ENCODE measurements around the gene TIPRL.

Gene TIPRL

DNA sequence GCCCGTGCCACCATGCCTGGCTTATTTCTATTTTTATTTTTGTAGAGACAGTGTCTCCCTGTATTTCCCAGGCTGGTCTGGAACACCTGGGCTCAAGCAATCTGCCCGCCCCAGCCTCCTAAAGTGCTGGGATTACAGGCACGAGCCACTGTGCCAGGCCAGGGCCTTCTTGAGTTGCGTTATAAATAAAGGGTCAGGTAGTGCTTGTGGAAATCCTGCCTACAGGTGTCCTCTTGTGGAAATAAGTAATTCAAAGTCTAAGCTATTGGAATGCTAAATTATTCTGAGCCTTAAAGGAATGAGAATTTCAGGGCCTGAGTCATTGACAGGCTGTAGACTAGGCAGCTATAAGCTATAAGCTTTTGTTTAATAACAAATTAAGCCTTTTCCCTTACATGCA, 38.9 kb downstream of the TIPRL start:
- no peak for DNase-seq

DNA sequence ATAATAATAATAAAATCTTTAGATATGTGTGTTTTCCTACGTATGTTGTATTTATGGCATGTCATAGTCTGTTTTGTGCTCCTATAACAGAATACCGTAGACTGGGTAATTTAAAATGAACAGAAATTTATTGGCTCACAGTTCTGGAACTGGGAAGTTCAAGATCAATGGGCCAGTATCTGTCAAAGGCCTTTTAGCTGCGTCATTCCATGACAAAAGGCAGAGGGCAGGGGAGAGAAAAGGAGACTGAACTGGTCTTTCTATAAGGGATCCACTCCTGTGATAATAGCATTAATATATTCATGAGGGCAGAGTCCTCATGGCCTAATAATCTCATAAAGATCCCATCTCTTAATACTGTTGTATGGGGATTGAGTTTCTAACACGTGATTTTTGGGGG, 39.9 kb downstream of the TIPRL start:
- no peak for DNase-seq

DNA sequence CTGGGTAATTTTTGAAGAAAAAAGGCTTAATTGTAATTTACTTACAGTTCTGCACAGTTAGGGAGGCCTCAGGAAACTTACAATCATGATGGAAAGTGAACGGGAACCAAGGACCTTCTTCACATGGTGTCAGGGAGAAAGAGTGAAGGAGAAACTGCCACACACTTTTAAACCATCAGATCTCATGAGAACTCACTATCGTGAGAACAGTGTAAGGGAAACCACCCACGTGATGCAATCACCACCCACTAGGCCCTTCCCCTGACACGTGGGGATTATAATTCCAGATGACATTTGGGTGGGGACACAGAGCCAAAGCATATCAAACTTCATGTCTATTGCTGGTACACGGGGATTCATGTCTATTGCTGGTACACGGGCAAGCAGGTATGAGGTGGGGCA, 41.7 kb downstream of the TIPRL start:
- no peak for DNase-seq

DNA sequence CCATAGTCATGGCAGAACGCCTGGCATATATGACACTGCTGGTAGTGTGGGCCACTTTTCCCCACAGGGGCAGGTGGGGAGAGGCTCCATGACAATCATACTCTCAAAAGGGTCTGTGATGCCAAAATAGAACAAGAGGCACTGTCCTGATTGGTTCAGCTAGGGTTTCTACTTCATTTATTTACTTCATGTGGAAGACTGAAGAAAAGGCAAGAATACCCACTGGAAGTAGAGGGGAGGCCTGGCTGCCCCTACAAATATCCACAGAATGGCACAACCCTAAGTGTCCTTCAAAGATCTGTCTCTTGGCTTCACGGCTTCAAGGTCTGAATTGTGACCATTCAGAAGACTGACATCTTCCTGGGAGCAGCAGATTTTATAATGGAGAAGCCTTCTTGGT, 42.5 kb downstream of the TIPRL start:
- DNase-seq = no peak

DNA sequence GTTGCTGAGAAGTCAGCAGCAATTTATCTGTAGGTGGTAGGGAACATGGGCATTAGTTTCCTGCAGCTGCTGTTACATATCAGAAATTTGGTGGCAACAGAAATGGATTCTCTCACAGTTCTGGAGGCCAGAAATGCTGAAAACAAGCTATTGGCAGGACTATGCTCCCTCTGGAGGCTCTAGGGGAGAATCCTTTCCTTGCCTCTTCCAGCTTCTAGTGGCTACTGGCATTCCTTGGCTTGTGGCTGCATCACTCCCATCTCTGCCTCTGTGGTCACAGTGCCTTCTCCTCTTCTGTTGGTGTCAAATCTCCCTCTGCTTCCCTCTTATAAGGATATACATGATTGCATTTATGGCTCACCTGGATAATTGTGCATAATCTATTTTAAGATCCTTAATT, 44.5 kb downstream of the TIPRL start:
- DNase-seq = no peak

DNA sequence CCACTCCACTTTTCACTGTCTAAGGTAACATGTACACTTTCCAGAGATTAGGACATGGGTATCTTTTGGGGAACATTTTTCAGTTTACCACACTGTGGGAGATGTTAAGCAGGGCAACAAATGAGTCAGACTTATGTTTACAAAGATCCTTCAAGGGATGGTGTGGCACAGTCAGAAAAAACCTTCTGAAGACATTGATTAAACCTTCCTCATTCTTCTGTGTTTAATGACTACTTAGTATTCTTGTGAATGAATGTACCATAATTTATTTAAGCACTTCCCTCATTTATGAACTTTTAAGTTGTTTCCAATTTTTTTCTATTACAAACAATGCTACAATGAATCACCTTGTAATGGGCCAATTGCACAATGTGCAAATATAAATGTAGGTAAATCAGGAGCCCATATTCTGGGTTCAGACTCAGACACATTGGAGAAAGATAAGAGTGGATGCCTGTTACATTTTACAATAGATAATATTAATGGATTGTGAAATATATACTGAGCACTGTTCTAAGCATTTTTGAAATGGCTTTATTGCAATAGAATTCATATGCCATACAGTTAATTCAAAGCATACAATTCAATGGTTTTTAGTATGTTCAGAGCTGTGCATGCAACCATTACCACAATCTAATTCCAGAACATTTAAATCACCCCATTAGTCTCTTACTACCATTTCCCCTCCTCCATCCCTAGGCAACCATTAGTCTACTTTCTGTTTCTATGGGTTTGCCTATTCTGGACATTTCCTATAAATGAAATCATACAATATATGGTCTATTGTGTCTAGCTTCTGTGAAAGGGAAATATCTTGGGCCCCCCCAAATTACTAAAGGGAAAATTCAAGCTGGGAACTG, 45.1 kb downstream of the TIPRL start:
- DNase-seq = no peak

DNA sequence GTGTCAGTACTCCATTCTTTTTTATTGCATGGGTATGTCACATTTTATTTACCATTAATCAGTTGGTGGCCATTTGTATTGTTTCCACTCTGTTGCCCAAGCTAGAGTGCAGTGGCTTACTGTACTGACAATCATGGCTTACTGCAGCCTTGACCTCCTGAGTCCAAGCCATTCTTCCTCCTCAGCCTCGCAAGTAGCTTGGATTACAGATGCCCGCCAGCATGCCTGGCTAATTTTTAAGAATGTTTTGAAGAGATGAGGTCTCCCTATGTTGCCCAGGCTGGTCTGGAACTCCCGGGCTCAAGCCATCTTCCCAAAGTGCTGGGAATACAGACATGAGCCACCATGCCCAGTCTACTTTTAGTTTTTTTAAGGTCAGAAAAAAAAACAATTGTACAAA, 46.2 kb downstream of the TIPRL start:
- no peak for DNase-seq

DNA sequence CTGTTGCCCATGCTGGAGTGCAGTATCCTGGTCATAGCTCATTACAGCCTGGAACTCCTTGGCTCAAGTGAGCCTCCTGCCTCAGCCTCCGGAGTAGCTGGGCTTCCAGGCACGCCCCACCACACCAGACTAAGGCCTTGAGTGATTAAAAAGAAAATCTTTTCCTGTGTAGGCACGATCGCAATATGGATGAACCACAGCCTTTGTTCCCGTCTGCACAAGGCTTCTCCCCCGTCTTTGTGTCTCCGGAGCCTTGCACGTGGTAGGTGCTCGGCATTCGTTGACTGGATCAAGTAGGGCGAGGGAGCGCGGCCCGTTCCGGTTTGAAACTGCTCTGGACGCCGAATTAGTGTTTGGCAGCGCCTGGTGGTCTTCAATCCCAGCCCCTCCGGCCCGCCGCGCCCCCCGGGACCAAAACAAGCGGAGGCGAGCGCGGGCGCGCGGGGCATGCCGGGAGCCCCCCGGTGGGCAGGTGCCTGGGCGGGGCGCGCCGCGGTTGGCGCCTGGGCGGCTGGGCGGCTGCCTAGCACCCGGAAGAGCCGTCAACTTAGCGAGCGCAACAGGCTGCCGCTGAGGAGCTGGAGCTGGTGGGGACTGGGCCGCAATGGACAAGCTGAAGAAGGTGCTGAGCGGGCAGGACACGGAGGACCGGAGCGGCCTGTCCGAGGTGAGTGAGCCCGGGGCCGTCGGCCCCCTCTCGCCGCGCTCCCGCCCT, 46.9 kb downstream of the TIPRL start, which contains the start of gene SFT2D2:
SFT2D2 (plus strand) TSS at position 529 of the 715 bp plus-strand sequence; CDS start at position 605, 76 bp downstream.
- peak; percentile 74 for DNase-seq

DNA sequence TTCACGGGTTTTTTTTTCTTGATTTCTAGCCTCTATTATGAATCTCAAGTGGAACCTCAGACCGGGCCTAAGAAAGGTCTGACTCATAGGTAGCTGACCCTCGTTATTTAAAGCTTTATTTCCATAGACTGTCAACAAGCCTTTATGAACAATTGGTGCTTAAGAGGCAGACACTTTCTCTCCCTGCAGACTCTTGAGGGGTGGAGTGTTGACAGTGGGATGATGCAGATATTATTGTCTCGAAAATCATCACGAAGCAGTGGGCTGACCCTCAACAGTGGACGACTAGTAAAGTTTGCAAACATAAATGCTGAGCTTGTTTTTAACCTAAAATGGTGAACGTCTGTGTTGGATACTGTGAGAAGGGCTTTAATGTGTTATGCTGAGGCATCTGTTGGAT, 48.9 kb downstream of the TIPRL start:
- no peak for DNase-seq

DNA sequence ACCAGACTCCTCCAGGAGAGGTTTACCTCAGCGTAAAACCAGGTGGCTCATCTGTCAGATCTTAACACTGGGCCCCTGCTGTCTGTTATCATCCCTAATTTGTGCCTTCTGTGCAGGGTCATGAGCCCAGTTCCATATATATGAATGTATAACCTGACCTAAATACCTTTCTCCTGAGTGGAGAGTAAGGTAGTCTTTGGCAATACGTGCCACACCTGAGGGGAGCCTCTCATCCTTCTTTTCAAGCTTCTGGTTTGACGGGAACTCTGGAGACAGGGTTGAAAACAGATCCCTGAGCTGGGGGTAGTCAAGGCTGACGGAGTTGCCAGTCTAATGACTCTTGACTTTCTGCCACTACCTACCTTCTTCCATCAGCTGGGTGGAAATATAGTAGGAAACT, 51.1 kb downstream of the TIPRL start:
- DNase-seq = no peak

DNA sequence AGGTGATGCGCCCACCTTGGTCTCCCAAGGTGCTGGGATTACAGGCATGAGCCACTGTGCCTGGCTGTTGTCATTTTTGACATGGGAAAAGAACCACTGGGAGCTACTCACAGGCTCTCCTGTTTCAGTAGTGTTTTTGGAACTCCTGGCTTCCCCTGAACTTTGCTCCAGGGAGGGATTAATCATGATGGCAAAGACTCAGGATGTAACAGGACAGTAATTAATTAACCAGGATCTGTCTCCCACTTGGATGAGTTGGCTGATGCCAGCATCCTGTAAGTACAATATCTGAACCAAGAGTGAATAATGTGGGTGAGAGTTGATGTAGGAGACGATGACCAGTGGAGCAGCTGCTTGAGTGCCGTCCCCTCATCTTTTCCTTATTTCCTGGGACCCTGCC, 51.9 kb downstream of the TIPRL start:
- DNase-seq = no peak

DNA sequence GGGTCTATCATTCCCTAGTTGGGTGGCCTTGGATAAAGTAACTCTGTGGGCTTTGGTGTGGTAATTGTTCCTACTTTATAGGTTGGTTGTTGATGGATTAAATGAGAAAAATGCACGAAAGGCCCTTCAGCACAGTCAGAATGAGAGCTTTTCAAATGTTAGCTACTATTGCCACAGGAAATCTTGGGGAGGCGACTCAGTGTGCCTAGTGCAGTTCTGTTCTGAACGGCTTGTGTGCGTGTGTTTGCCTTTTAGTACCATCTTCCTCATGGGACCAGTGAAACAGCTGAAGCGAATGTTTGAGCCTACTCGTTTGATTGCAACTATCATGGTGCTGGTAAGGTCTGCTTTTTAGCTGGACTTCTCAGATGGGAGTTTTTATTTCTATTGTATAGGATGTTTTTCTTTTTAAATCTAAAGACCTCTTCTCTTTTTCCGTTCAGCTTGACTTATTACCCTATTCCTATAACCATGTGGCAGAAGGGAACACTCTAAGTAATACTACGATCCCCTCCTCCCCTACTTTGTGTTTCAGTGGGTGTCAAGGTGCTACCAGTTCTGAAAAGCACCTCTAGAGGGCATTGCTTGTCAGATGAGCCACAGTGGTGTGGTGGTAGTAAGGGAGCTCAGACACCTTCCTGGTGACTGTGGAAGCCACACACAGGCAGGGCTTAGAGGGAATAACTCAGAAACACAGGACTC, 56.2 kb downstream of the TIPRL start:
- DNase-seq = peak; percentile 33

DNA sequence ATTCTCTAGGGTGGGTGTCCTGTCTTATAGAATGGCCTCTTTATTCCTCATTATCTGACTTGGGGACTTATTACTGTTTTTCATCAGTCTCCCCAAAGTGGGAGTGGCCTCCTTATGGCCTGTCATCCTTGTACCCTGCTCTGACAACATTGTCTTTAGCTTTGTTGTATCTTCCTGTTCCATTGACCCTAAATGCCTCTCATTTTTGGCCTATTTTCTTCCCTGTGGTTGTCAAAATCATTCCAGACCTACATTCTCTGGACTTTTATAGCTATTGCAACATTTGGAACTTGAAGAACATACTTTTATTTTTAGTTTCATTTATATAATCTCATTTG, 56.8 kb downstream of the TIPRL start:
- no peak for DNase-seq

DNA sequence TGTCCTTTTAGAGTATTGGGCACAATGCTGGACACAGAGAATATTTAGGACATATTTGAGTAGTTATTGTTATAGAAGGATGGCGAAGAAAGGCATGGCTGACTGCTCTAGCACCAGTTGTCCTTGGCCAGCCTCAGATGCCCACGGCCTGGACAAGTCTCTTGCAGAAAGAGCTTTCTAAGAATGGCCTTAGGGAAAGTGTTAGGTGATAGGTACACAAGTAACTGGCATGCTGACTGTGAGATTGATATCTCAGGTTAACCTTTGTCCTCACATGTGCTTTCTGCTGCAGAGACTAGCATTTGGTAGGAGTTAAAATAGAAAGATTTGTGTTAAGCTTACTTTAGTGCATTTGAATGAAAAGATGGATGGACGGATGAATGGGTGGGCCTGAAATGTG, 57.2 kb downstream of the TIPRL start:
- no peak for DNase-seq

DNA sequence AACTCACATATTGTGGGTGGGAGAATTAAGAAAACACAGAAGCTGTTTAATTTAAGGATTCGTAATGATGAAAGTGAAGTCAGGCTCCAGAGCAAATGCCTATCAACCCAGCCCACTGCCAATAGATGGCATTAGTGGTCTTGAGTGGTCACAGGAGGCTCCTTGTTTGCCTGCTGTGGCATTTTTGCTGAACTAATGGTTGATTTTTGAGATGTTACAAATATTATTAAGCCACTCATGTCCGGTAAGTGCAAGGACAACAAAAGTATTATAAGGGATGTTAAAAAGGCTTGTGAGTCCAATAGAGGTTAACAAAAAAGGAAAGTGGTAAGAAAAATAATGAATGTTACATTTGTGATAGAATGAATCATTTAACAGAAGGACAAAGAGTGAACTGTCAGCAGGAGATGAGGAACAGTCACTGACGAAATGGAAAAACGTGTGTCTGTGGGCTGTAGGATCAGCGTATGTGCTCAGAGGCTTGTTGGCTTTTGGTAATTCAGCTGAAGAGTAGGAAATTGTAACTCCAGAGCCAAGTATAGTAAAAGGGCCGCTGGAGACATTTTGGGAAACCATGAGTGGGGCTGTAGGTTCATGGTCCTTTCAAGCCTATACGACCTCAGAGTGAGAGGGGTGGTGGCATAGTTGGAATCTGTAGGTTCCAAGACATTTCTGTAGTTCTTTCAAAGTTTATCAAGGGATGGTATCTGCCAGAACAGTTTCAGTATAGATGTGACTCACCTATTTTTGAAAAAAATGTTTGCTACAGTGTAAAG, 58.3 kb downstream of the TIPRL start:
- DNase-seq = no peak

DNA sequence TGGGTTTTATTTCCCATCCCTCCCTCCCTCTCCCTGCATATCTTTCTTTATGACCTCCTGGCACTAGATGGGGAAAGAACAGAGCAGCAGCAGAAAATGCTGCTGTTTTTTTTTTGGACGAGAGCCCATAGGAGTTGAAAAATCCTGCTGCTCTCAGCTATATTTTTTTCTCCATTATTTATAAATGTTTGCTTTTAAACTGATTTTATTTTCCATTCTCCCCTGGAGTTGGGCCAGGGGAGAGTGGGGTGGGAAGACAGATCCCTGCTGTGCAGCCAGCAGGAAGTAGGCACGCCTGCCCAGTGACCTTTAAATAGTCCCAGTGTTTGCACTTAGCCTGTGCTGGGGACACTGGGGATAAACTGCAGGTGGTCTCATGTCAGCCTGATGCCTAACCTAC, 64.4 kb downstream of the TIPRL start:
- no peak for DNase-seq

DNA sequence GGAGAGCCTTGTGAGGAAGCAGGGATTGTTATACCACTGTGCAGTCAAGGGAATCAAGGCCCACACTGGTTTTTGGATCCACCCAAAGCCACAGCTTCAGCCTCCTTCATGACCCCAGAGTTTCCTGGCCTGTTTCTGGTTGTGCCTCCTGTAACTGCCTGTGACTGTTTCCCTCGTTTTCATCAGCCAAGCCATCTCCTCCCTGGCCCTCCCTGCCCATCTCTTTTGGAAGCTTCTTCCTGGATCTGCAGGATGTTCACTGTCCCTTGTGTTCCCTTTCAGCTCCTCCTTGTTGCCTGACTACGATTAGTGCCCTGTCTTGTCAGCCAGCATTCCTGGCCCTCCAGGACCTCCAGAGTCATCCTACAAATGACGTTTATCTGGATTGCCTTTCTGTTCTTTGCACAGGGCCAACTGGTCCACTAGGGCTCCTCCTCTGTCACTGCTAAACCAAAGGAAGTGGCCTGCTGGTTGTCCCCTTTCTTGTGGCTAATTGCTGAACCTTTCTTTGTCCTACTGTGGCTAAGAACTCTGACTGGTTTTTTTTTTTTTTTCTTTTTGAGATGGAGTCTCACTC, 65.0 kb downstream of the TIPRL start:
- DNase-seq = no peak

DNA sequence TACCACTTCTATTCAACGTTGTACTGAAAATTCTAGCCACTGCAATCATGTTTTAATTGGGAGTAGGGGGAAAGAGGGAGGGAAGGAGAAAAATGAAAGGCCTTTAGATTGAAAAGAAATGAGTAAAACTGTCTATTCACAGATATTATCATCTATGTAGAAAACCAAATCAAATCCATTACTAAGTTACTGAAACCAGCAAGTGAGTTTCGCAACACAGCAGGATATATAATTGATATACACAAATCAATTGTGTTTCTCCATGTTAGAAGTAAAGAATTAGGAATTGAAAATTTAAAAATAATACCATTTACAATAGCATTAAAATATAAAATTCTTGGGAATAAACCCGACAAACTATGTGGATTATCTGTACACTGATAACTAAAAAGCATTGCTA, 66.3 kb downstream of the TIPRL start:
- DNase-seq = no peak

DNA sequence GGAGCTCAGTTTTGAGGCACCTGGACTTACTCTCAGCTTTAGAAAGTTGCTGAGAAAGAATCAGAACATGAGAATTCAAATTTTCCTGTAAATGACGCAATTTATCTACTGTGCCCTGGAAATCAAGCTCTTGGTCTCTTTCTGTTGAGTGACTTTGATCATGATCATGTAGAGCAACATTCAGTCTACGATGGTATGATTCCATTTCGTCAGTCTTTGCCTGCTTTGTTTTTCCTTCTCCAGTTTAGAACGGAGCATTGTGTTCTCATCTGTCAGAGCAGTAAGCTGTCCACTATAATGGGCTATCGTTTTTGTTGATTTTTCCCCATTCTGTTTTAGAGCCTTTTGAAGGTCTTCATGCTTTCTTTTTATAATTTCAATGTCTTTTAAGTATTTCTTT, 67.7 kb downstream of the TIPRL start:
- DNase-seq = no peak
